GM18867 (cell line): Measurements from ENCODE around the gene ST6GALNAC4.
"Not testable (repeated sequence)": the region's sequence is repeated elsewhere in the genome, so short reads cannot be mapped to it uniquely, and the experiment has no call there.

Source experiments
- ATAC-seq: cut with Tn5 transposase; IDR thresholded peaks from one replicate; pipeline ENCODE4 v1.9.1; 2021; ENCODE audit warnings: mild to moderate bottlenecking, moderate library complexity; ENCODE audit not compliant: unreplicated experiment

ST6GALNAC4 gene

DNA sequence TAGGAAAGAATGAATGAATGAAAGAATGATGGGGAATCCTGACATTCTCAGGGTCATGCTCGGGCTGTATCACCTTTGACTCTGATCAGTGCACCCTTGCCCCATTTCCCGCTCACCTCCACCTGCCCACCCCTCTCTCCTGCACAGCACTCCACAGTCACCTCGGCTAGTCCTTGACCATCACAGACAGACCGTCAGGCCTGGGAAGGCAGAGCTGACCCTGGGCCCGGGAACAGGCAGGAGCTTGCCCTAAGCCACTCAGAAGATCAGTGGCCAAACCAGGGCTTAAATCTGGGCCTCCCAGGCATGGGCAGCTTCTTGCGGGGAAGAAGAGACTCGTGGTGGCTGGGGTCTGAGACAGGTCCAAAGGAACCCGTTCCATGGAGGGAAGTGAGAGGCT lies 21.0 kb downstream of the ST6GALNAC4 start:
- no peak for ATAC-seq

DNA sequence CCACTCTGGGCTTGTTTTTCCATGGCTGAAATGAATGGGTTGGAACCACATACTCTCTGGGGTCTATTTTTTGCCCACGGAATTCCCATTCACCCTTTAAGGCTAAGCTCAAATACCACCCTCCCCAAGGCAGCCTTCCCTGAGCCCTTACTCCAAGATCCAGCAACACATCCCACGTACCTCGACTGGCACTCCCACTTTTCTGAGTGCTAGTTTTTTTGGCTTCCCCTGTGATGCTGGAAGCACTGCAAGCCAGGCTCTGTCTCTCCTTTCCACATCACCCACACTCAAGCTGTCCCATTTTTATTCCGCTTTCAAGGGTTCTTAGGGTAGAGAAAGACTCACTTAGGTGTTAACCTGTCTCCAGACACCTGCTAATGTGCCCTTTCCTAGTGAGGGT lies 23.4 kb downstream of the ST6GALNAC4 start:
- no peak for ATAC-seq

DNA sequence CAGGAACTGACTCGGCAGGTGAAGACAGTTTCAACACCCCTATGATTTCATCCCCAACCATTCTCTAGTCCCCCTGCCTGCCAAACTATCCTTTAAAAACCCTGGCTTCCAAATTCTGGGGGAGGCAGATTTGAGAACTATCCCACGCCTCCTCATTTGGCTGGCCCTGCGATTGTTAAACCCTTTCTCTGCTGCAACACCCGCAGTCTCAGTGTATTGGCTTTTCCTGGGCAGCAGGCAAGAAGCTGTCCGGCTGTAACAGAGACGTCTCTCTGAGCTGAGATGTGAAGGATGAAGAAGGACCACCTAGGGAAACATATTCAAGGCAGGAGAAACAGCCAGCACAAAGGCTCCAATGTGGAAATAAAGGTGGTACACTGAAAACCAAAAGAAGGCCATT lies 24.0 kb downstream of the ST6GALNAC4 start:
- no peak for ATAC-seq

DNA sequence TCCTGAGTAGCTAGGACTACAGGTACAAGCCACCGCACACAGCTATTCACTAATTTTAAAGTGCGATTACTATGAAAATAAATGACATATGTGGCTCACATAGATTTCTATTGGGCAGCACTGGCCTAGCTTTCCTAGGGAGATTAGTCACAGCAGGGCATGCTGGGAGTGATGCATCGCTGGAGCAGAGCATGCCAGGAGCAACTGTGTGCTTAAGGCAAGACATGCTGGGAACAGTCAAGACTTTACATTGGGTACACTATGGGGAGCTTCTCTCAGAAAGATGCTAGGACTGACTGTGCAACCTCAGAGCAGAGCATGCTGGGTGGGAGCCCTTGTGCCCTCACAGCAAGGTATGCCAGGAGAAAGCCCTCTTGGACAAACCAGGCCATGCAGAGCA lies 26.8 kb downstream of the ST6GALNAC4 start:
- ATAC-seq = no peak

DNA sequence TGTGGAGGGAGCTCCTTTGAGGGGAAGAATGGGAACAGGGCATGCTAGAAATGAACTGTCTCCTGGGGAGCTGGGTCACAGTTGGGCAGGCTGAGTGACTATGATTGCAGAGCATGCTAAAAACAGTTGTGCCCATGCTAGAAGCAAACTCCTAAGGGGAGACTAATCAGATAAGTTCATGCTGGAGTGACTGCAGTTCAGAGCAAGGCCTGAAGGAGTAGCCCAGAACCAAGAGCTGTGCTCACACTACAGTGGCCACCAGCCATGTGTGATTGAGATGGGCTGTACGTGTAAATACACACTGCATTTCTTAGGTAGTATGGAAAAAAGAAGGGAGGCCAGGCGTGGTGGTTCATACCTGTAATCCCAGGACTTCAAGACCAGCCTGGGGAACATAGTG lies 29.0 kb downstream of the ST6GALNAC4 start:
- no peak for ATAC-seq

DNA sequence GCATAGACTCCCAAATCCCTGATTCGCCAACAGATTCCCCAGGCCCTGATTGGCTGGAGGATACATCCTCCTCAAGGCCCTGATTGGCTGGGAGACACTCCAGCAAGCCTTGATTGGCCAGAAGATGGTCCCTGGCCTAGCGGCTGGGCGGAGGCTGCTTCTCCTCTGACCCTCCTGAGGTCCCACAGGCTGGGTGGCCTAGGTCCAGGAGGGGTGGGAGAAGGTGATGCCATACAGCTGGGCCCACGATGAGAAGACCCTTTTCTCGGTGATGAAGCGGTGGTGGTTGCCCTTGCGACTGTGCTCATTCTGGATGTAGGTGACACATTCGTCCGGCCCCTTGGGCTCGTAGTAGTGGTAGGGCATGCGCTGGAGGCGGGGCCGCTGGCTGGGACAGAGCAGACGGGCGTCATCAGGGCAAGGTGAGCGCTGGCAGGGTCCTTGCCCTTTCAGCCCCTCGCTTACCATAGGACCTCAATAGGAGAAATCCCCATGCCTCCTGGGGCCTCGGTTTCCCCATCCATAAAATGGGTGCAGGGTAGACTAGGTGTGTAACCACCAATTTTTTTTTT lies 30.4 kb downstream of the ST6GALNAC4 start:
- no peak for ATAC-seq

DNA sequence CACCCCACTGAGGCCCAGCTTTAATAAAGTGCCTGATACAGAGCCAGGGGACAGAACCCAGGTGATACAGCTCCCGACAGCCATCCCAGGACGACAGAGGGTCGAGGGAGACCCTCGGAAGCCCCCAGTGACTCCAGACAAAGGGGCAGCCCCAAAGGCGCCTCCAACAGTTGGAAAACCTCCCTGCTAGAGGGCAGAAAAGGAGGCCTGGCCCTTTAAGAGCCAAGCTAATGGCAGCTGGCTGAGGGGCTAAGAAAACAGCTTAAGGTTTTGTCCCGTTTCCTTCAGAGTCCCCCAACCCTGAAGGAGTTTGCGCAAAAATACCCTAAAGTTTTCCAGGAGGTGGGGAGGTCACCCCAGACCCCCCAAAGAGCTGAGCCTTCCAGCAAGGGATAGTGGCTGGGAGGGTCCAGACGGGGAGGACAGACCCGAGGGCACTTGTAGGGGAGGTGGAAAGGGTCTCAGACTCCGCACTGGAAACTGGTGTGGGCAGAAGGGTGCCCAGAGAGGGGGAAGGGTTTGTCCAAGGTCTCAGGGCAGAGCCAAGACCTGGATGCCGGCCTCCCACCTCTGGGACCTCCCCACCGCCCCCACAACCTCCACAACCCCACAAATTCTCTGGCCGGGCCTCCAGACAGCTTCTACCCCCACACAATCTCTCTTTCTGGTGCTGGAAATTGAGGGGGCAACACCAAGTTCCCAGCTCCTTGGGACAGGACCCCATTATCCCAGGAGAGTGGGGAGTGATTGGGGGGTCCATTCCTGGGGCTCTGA lies 31.1 kb downstream of the ST6GALNAC4 start:
- ATAC-seq = no peak

DNA sequence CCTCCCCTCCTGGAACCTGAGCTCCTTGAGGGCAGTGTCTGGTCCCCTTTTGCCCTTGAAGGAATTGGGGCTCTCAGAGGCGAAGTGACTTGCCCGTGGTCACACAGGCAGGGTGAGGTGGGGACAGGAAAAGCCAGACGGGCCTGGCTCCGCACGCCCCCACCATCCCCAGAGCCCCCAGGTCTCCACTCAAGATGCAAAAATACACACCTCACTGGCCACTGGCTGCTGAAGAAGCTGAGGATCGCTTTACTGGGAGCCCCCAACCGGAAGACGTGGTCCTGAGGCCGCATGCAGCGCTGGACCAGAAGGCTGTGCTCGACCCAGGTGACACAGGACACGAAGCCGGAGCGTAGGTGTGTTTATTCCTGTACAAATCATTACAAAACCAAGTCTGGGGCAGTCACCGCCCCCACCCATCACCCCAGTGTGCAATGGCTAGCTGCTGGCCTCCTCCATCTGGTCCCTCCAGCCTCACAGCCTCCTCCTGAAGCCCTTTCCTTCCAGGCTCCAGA lies 31.8 kb downstream of the ST6GALNAC4 start:
- ATAC-seq = no peak

DNA sequence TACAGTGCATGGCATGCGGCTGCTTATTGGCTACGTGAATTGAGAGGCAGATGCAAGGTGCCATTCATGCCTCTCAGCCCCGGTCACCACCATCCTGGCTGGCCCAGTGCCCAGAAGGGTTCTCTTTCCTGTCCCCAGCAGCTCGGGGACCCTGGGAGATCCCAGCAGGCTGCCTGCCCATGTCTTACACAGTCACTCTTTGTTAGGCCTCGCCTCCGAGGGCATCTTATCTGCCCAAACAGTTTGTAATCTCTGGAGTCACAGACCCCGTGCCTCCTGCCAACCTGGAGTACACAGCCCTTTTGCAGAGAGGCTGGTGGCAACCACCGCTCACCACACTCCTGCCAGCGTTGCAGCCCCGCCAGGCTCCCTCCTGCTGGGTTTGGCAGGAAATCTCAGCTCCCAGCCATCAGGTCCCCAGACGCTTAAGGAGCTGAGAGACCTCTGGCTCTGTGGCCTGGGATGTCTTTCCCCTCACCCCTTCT lies 32.4 kb downstream of the ST6GALNAC4 start:
- ATAC-seq = no peak

DNA sequence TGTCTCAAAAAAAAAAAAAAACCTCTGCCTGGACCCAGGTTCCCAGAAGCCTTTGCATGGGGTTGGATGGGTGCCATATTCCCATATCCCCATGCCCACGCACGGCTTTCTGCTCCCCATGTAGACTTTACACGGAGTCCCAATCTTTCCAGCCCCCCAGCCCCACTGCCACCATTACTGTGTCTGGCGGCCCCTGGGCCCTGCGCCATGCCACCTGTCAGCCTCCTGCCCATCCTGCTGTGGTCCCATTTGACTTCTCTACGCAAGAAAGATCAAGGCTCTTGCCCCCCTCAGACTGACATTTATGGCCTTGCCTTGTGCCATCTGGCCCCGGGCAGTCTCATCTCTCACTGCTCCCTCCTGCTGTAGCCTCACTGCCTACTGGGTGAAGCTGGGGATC lies 32.9 kb downstream of the ST6GALNAC4 start:
- ATAC-seq = no peak

DNA sequence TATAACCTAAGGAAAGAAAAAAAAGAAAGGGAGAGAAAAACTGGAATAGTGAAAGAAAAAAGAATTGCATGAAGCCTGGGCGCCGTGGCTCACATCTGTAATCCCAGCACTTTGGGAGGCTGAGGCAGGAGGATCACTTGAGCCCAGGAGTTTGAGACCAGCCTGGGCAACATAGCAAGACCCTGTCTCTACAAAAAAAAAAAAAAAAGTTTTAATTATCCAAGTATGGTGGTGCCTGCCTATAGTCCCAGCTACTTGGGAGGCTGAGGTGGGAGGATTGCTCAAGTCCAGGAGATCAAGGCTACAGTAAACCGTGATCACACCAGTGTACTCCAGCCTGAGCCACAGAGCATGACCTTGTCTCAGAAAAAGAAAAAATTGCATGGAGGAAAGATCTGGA lies 35.1 kb downstream of the ST6GALNAC4 start:
- ATAC-seq = not testable (repeated sequence)

DNA sequence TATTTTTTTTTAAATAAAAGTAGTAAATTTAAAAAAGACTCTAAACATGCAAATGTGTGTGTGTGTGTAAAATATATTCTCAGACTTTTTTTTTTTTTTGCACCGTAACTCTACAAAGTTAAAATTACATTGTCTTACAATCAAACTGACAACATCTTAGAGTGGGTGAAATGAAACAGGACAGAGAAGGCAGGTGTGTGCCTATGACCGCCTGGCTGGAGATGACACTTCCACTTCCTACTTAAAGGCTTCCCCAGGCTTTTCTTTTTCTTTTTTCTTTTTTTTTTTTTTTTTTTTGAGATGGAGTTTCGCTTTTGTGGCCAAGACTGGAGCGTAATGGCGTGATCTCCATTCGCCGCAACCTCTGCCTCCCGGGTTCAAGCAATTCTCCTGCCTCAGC lies 36.7 kb downstream of the ST6GALNAC4 start:
- no peak for ATAC-seq

DNA sequence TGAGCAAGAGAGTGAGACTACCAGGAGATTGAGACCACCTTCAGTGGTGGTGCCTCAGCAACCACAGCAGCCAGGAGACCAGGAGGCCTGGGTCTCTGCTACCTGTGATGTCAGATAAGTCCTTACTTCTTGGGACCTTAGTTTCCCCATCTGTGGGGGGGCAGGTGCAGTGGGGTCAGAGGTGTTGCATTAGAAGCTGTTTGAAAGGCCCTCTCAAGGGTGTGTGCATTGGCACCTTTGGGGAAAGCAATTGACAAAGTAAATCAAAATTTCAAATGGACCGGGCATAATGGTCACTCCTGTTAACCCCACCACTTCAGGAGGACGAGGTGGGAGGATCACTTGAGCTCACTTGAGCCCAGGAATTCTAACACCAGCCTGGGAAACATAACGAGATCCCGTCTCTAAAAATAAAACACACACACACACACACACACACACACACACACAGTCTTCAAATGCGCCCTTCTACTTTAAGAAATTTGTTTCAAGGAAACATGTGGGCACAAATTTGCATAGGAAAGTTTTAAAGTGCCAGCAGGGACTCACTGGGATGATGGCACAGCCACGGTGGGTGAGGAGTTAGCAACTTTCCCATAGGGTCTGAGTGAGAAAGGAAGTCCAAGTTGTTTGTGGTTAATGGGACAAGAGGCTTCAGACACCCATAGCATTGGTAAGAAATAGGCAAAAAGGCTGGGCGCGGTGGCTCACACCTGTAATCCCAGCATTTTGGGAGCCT lies 38.0 kb downstream of the ST6GALNAC4 start:
- ATAC-seq = no peak

DNA sequence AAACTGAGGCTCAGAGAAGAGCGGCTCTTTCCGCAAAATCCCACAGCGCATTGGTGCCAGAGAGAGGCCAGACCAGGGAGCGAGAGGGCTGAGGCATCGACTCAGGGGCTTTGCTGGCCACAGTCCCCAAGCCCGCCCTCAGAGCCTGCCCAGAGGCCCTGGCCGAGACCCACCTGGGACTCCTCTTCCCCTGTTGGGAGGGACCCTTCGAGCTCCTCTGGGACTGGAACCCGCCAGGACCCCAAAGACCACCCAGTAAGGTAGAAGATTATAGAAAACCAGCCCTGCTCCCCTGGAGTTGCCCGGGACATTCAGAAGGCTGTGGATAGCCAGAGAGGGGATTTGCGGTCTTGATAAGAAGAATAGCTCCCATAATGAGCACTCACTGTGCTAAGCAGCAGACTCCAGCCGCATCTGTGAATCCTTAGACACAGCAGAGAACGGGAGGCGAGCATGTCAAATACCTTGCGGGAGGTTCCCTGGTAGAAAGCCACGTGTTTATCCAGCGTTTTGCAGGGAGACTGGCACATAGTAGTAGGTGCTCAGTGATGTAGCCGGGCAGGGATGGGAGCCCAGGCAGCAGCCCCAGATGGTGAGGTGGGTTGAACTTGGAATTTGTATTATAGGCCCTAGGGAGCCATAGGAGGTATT lies 38.7 kb downstream of the ST6GALNAC4 start:
- no peak for ATAC-seq

DNA sequence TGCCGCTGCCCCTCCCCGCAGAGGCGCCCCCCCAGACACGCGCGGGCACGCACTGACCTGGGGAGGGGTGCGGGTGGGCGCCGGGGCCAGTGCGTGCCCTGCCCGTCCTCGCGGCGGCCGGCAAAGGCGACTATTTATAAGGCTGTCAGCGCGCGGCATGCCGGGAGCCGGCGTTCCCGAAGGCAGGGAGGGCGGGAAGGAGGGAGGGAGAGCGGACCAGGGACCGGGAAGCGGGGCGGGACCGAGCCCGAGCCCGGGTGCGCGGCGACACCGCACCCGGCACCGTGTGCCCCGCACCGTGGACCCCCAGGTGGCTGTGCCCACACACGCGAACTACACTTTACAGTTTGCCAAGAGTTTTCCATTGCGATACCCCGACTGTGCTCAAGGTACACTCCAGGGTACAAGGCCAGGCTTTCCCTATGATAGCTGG lies 39.3 kb downstream of the ST6GALNAC4 start, which contains the start of gene AK1:
TSS of gene AK1 (minus strand) at position 110 of the 433 bp plus-strand sequence. CDS start 3,058 bp downstream, outside the sequence.
- ATAC-seq = no peak

DNA sequence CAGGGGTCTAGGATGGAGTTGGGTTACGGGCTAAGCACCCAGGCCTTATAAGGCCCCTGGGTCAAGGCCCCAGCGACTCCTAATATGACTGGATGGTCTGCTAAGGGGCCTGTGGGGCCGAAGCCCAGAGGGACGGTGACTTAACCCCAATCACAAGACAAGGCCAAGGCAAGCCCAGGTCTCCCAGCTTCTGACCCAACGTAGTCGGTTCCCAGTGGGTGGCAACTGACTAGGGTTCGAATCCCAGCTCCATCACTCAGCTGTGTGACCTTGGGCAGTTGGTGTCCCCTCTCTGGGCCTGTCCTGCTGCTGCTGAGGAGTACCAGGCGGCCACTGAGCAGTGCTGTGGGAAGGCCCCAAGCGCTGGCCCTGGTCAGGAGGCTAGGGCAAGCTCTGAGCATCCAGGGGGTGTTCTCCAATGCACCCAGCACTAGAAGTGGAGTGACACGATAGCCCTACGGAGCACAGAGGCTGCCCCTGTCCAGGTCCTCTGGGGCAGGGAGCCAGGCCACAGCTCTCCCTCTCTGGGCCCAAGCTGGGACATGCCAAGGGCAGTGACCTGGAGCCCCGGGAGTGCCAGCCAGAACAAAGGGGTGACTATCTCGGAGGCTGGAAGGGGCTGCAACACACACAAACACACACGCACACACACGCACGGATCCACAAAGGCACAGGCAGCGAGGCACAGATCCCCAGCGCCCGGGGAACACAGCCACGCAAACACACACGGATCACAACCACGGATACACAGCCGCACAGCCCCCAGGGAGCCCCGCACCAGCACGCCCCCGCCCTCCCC lies 39.9 kb downstream of the ST6GALNAC4 start:
- no peak for ATAC-seq

DNA sequence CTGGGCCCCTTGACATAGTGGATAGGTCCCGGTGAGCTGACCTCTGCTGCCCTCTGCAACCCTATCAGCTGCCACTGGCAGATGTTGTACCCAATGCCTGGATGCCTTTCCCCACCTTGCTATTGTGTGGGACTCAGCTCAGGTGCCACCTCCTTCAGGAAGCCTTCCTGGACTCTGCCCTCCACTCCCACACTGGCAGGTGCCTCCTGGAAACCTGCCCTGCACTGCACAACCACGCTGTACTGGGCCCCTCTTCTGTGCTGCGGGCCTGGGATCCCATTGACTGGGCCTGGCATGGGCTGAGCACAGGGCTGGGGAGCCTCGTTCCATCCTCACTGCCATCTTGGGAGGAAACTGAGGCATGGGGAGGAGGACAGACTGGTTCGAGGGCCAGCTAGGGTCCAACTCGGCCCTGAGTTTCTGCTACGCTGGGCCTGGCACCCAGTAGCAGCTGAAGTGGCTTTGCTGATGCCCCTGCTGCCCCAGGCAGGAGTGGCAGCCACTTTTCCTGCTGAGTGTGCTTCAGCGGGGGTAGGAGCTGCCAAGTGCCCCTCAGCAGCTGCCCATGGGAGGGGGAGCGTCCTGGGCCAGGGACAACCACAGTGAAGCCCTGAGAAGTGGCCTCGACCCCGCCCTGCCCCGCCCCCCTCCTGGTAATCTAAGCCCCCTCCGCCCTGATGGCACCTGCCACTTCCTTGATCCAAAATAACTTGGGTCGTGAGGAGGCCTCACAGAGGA lies 40.6 kb downstream of the ST6GALNAC4 start:
- ATAC-seq = no peak

DNA sequence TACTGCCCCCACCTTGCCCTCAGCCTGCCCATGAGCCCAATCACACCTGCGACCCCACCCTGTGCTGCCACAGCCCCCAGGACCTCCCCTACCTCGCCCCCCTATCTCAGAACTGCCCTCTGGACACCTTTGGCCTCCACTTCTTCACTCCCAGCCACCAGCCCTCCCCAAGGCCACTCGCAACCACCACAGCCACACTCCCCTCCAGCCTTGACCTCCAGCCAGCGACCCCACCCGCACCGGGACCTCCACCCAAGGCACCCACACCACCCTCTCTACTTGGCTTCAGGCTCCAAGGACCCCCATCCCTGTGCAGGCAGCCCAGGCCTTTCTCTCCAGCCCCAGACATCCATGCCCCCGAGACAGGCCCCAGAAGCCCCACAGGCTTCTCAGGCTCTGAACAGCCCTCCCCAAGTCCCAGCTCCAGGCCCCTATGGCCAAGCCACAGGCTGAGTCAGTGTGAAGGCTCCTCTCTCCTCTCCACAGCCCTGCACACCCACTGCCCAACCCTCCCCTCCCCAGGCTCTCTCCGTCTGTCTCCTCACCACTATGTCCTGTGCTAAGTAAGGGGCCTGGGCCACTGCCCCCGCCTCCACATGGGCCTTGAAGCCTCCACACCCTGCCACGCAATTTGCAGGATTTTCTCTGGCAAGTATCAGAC lies 41.4 kb downstream of the ST6GALNAC4 start:
- no peak for ATAC-seq
